H1 (cell line): ENCODE results near the gene HSPA12A. TPM values are rescaled to one million over a fixed set of nuclear protein-coding genes. Genes with fewer than 3 reads are reported as not detected.

Experiments
- CTCF ChIA-PET: fragments of 300-600 bp; sonication (Branson Sonifier 250); formaldehyde crosslinking; loops from one replicate; lab custom pipeline; 2021; ENCODE audit not compliant: partially characterized antibody; lab: Charles Lee
- POLR2A ChIA-PET: fragments of 300-600 bp; sonication (Branson Sonifier 250); formaldehyde crosslinking; loops from one replicate; lab custom pipeline; 2021; ENCODE audit warnings: inconsistent platforms; ENCODE audit not compliant: partially characterized antibody; lab: Charles Lee
- DNase-seq, 2 experiments: peaks; one replicate each; pipeline versions ENCODE4 v3.0.0 to v3.0.0-alpha.2; 2010 to 2022; ENCODE audit warnings: low spot score in 2 of 2, low read depth in 1 of 2, mixed read lengths in 1 of 2
- FAIRE-seq: peaks from 2 replicates; lab custom pipeline; 2011; peaks lifted over from hg19 to GRCh38; lab: Jason Lieb, UNC
- H2AFZ ChIP-seq: 2 replicates; pipeline ENCODE4 v1.8.1; 2012; ENCODE audit warnings: low read length, inconsistent platforms
- H2AK5ac ChIP-seq: 2 replicates; pipeline ENCODE4 v1.6.1; 2013; ENCODE audit warnings: low read depth, low read length
- H2BK120ac ChIP-seq: replicated peaks from 2 replicates; pipeline ENCODE3; 2013; ENCODE audit warnings: low read depth, low read length, inconsistent platforms
- H2BK12ac ChIP-seq: 2 replicates; pipeline ENCODE4 v1.6.1; 2013; ENCODE audit warnings: low read depth, low read length
- H2BK15ac ChIP-seq: 2 replicates; pipeline ENCODE4 v1.6.1; 2013; ENCODE audit warnings: low read length
- H2BK20ac ChIP-seq: 2 replicates; pipeline ENCODE4 v1.6.1; 2013; ENCODE audit warnings: low read length
- H2BK5ac ChIP-seq: 2 replicates; pipeline ENCODE4 v1.6.1; 2013; ENCODE audit warnings: low read depth, low read length
- H3K14ac ChIP-seq: 2 replicates; pipeline ENCODE4 v1.6.1; 2013; ENCODE audit warnings: inconsistent platforms; ENCODE audit not compliant: insufficient read length
- H3K18ac ChIP-seq: 2 replicates; pipeline ENCODE4 v1.6.1; 2013; ENCODE audit warnings: low read length; ENCODE audit errors: extremely low read depth
- H3K23ac ChIP-seq: 2 replicates; pipeline ENCODE4 v1.6.1; 2013; ENCODE audit warnings: inconsistent platforms; ENCODE audit not compliant: insufficient read length
- H3K23me2 ChIP-seq: 2 replicates; pipeline ENCODE4 v1.6.1; 2013; ENCODE audit warnings: low read depth, low read length
- H3K27ac ChIP-seq: 2 replicates; pipeline ENCODE4 v1.6.1; 2011; ENCODE audit warnings: low read depth, low read length, inconsistent platforms
- H3K27me3 ChIP-seq, 4 experiments: replicated peaks in 1 of 4; 1 replicate in 1 of 4; 2 replicates in 3 of 4; pipeline versions ENCODE4 v1.6.1 to v1.8.1; 2011 to 2013; ENCODE audit warnings: low read length in 3 of 4, mild to moderate bottlenecking in 3 of 4, inconsistent platforms in 2 of 4, mixed read lengths in 2 of 4, moderate library complexity in 1 of 4; ENCODE audit not compliant: control insufficient read depth in 3 of 4, insufficient read depth in 3 of 4; ENCODE audit errors: extremely low read depth in 1 of 4
- H3K36me3 ChIP-seq, 4 experiments: 2 replicates each; pipeline versions ENCODE4 v1.6.1 to v1.8.1; 2011 to 2013; ENCODE audit warnings: mild to moderate bottlenecking in 4 of 4, low read length in 3 of 4, moderate library complexity in 2 of 4, control low read depth in 1 of 4, inconsistent platforms in 1 of 4; ENCODE audit not compliant: insufficient read depth in 4 of 4, control insufficient read depth in 2 of 4
- H3K4ac ChIP-seq: replicated peaks from 2 replicates; pipeline ENCODE3; 2013; ENCODE audit warnings: low read length, low read depth, mixed read lengths, inconsistent platforms; ENCODE audit not compliant: insufficient read length
- H3K4me1 ChIP-seq, 4 experiments: replicated peaks in 1 of 4; 1 replicate in 1 of 4; 2 replicates in 3 of 4; pipeline versions ENCODE4 v1.6.1 to v1.8.1; 2011 to 2013; ENCODE audit warnings: low read length in 3 of 4, inconsistent platforms in 2 of 4, mixed read lengths in 1 of 4; ENCODE audit not compliant: insufficient read depth in 4 of 4, control insufficient read depth in 3 of 4
- H3K4me2 ChIP-seq, 2 experiments: 2 replicates each; pipeline versions ENCODE4 v1.6.1 to v1.8.1; 2011 to 2013; ENCODE audit warnings: low read depth in 2 of 2, low read length in 2 of 2, control low read depth in 1 of 2, inconsistent platforms in 1 of 2, mild to moderate bottlenecking in 1 of 2; ENCODE audit not compliant: insufficient read depth in 1 of 2
- H3K4me3 ChIP-seq, 4 experiments: fragments of 200-600, 300-600 bp in 1 of 4; sonication (generic), shearing (Covaris generic), sonication (Bioruptor Twin) in 1 of 4; 2 replicates each; pipeline versions ENCODE4 v1.5.1 to v1.8.1; 2011 to 2016; ENCODE audit warnings: low read length in 4 of 4, low read depth in 3 of 4, control low read depth in 2 of 4, inconsistent platforms in 2 of 4, mild to moderate bottlenecking in 2 of 4, mixed read lengths in 1 of 4, moderate library complexity in 1 of 4; ENCODE audit not compliant: insufficient read depth in 2 of 4; ENCODE audit errors: extremely low read depth in 1 of 4
- H3K56ac ChIP-seq: replicated peaks from 2 replicates; pipeline ENCODE3; 2013; ENCODE audit warnings: low read depth, mild to moderate bottlenecking, mixed read lengths, low read length, inconsistent platforms; ENCODE audit not compliant: insufficient read length
- H3K79me1 ChIP-seq: 2 replicates; pipeline ENCODE4 v1.6.1; 2013; ENCODE audit warnings: low read depth, low read length, control low read depth
- H3K79me2 ChIP-seq, 2 experiments: 2 replicates each; pipeline versions ENCODE4 v1.6.1 to v1.8.1; 2012 to 2013; ENCODE audit warnings: low read length in 2 of 2, mild to moderate bottlenecking in 2 of 2, inconsistent platforms in 1 of 2; ENCODE audit not compliant: insufficient read depth in 2 of 2, control insufficient read depth in 1 of 2
- H3K9ac ChIP-seq, 4 experiments: replicated peaks in 1 of 4; 1 replicate in 1 of 4; 2 replicates in 3 of 4; pipeline versions ENCODE4 v1.6.1 to v1.8.1; 2011 to 2013; ENCODE audit warnings: low read depth in 3 of 4, low read length in 3 of 4, control low read depth in 2 of 4, mild to moderate bottlenecking in 2 of 4, moderate library complexity in 2 of 4, inconsistent platforms in 1 of 4; ENCODE audit errors: extremely low read depth in 1 of 4
- H3K9me3 ChIP-seq, 2 experiments: 2 replicates each; pipeline versions ENCODE4 v1.6.1 to v1.8.1; 2012 to 2013; ENCODE audit warnings: mild to moderate bottlenecking in 2 of 2, moderate library complexity in 2 of 2, control low read depth in 1 of 2, inconsistent platforms in 1 of 2, low read depth in 1 of 2, low read length in 1 of 2, mixed read lengths in 1 of 2; ENCODE audit not compliant: insufficient read depth in 2 of 2
- H4K20me1 ChIP-seq, 2 experiments: replicated peaks in 1 of 2; 2 replicates each; pipeline versions ENCODE3 to v1.8.1; 2011 to 2013; ENCODE audit warnings: inconsistent platforms in 2 of 2, low read length in 2 of 2, mild to moderate bottlenecking in 1 of 2; ENCODE audit not compliant: insufficient read depth in 2 of 2, control insufficient read depth in 1 of 2
- H4K5ac ChIP-seq: 2 replicates; pipeline ENCODE4 v1.6.1; 2013; ENCODE audit warnings: low read length, low read depth, mixed read lengths, inconsistent platforms; ENCODE audit not compliant: insufficient read length
- H4K8ac ChIP-seq: 2 replicates; pipeline ENCODE4 v1.8.0; 2013; ENCODE audit warnings: mild to moderate bottlenecking, moderate library complexity, low read length, inconsistent platforms; ENCODE audit not compliant: insufficient read depth; ENCODE audit errors: extremely low read depth
- H4K91ac ChIP-seq: replicated peaks from 2 replicates; pipeline ENCODE3; 2013; ENCODE audit warnings: low read length, mixed read lengths, inconsistent platforms; ENCODE audit not compliant: insufficient read length
- ASH2L ChIP-seq: fragments of 200-600, 300-600 bp; sonication (generic); IDR thresholded peaks from one replicate; pipeline ENCODE4 v1.7.1; 2017; ENCODE audit warnings: low read length
- EZH2 ChIP-seq: fragments of 200-600 bp; sonication (generic); IDR thresholded peaks from 2 replicates; pipeline ENCODE4 v1.7.1; 2012; ENCODE audit warnings: low read depth, mild to moderate bottlenecking, moderate library complexity, low read length, inconsistent platforms; ENCODE audit not compliant: severe bottlenecking
- JUN ChIP-seq: IDR thresholded peaks from 2 replicates; pipeline ENCODE4 v1.6.1; 2011; ENCODE audit warnings: low read depth, mild to moderate bottlenecking, improper control_type of control experiment, low read length
- KDM1A ChIP-seq: fragments of 200-600, 300-600 bp; sonication (generic); IDR thresholded peaks from 2 replicates; pipeline ENCODE4 v1.7.1; 2016; ENCODE audit warnings: mild to moderate bottlenecking, low read length, borderline replicate concordance
- TEAD4 ChIP-seq: IDR thresholded peaks from 2 replicates; pipeline ENCODE4 v1.6.1; 2012; ENCODE audit warnings: low read depth, low read length, inconsistent platforms, mixed read lengths
- USF2 ChIP-seq: IDR thresholded peaks from 2 replicates; pipeline ENCODE4 v1.6.1; 2011; ENCODE audit warnings: low read length, improper control_type of control experiment
- ZNF274 ChIP-seq: IDR thresholded peaks from 2 replicates; pipeline ENCODE4 v1.7.0; 2012; ENCODE audit warnings: low read length, borderline replicate concordance; ENCODE audit errors: extremely low read depth
- WGBS, 2 experiments: shearing (Covaris generic) in 1 of 2; methylation state at CpG; one replicate each; pipeline versions ENCODE4 v1.1.6 to v1.1.7; 2013 to 2015; ENCODE audit warnings: low lambda C conversion rate in 2 of 2, mixed read lengths in 2 of 2, inconsistent platforms in 1 of 2, low coverage in 1 of 2, missing lambda C conversion rate in 1 of 2; ENCODE audit not compliant: insufficient replicate concordance in 2 of 2, insufficient coverage in 1 of 2, insufficient read length in 1 of 2; ENCODE audit errors: extremely low coverage in 1 of 2, missing lambda C conversion rate in 1 of 2; 5-methylcytosine and 5-hydroxymethylcytosine counted together
- polyA plus RNA-seq, 7 experiments: library from polyadenylated mRNA; depleted of rRNA in 3 of 7; stranded (reverse) in 5 of 7; unstranded in 2 of 7; fragments of >200 nt in 5 of 7; fragments of 200-250 nt in 2 of 7; gene quantifications; 1 replicate in 5 of 7; 2 replicates in 1 of 7; 4 replicates in 1 of 7; pipeline versions ENCODE4 v1.2.1 to v1.2.3, GENCODE V29; 2011 to 2013; ENCODE audit warnings: missing spikeins in 2 of 7, mixed read lengths in 2 of 7
- total RNA-seq: library from RNA; stranded (reverse); fragmentation: NEBNext Ultra II Directional; extraction: Animal tissue kit (Norgen Biotek cat#: 25700); gene quantifications from 2 replicates; pipeline ENCODE4 v1.2.1, GENCODE V29; 2021

HSPA12A gene
- total and polyA plus RNA-seq, 2 of the 8 experiments (the other 6 are each of a cell fraction or from before 2014, with no cell fraction given): 3.1 to 6.9 TPM

DNA sequence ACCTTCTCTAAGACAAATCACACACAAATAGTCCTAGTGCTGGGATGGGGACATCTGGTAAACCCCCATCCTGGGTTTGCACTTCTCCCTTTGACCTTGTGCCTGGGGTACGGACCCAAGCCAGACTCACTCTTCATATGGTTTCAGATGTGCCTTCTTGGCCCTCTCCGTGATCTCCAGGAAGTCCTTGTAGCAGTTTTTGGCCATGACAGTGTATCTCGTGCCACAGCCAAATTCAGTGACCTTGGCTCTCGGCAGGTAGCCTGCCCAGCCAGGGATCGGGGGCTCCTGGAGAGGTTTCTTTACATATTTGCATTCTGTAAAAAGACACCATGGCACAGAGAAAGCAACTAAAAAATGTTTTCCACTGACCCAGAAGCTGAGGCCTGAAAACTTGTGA lies 77.7 kb downstream of the HSPA12A start:
- Histone ChIP-seq H3K79me2 (0 out of 4 replicates have a peak, but pooled peaks cover 0 to 4% of the 10 kb centered on the region in 2 experiments), H3K36me3 (peaks cover 5 to 49% (median 13%) of the 10 kb centered on the region in 4 experiments; a peak in 7 of 8 replicates), H3K79me1 (peaks cover 2% of the 10 kb centered on the region; the same call in 1 of the 2 replicates), H3K27ac (no peak overlapping the region), H3K9me3 (no peaks in the 10 kb centered on the region), H3K4ac (no peak overlapping the region), H3K27me3 (no peaks in the 10 kb centered on the region), H2BK20ac (no peak overlapping the region), H2BK120ac (no peak overlapping the region), H3K18ac (no peak overlapping the region), H3K4me3 (no peak overlapping the region), H2AK5ac (no peak overlapping the region), H3K14ac (no peak overlapping the region), H3K56ac (no peak overlapping the region), H4K8ac (no peak overlapping the region; the same call in 1 of the 2 replicates), H2AFZ (no peak overlapping the region), H4K91ac (no peak overlapping the region), H2BK5ac (no peak overlapping the region), H4K5ac (no peak overlapping the region), H2BK15ac (no peak overlapping the region), H3K23ac (no peak overlapping the region), H3K9ac (no peak overlapping the region), H3K4me2 (no peak overlapping the region), H3K4me1 (peaks cover 0 to 12% (median 4%) of the 10 kb centered on the region in 4 experiments; a peak in 5 of 7 replicates), H2BK12ac (no peak overlapping the region), H4K20me1 (peaks cover 0 to 2% of the 10 kb centered on the region in 2 experiments), H3K23me2 (no peaks in the 10 kb centered on the region; the same call in none of the 2 replicates)
- POLR2A ChIA-PET: no interaction called here
- CTCF ChIA-PET: interaction anchor here (1.0 to 2.8 kb wide), 4 partner anchors 10 to 507 kb away, joined by 3 to 15 read pairs (median 4); no protein-coding TSS in a partner anchor
- TF ChIP-seq KDM1A: no peak
- TF ChIP-seq ZNF274: no peak
- no peak for TF ChIP-seq ASH2L
- no peak for TF ChIP-seq EZH2
- TF ChIP-seq JUN: no peak
- no peak for TF ChIP-seq TEAD4
- TF ChIP-seq USF2: no peak
- DNase-seq (peak in 1 of 2 experiments; percentile 27), FAIRE-seq (no peak)
- WGBS, 2 experiments: 93% methylated on average over 5 of the region's 5 CpGs; no CpG with 5 or more reads in 1 of the 2 experiments
